Right atrium auricular region (tissue), 2 donors: ENCODE measurements around the gene LMCD1. TPM values are rescaled to one million over a fixed set of nuclear protein-coding genes. Genes with fewer than 3 reads are reported as not detected.

Experiments
- DNase-seq: peaks from one replicate; pipeline ENCODE4 v3.0.0-alpha.2; 2019; ENCODE audit warnings: low spot score
- H3K27ac ChIP-seq, 2 donors: fragments of 200-600 bp; sonication (generic); 1 replicate in 1 of 2; 2 replicates in 1 of 2; pipeline ENCODE4 v1.5.1; 2016 to 2019
- H3K27me3 ChIP-seq, 2 donors: fragments of 200-600 bp; sonication (generic); one replicate each; pipeline versions ENCODE4 v1.5.1 to v1.6.0; 2017 to 2019
- H3K36me3 ChIP-seq: fragments of 200-600 bp; sonication (generic); one replicate; pipeline ENCODE4 v1.5.1; 2016
- H3K4me1 ChIP-seq, 2 donors: fragments of 200-600 bp; sonication (generic); one replicate each; pipeline versions ENCODE4 v1.5.1 to v1.6.0; 2017 to 2019
- H3K4me3 ChIP-seq, 2 donors: fragments of 200-600 bp; sonication (generic); 1 replicate in 1 of 2; 2 replicates in 1 of 2; pipeline ENCODE4 v1.5.1; 2017 to 2019; ENCODE audit warnings: mild to moderate bottlenecking in 1 of 2, moderate library complexity in 1 of 2
- H3K9me3 ChIP-seq, 2 donors: fragments of 200-600 bp; sonication (generic); one replicate each; pipeline ENCODE4 v1.5.1; 2019
- total RNA-seq, 2 donors: library from RNA; depleted of rRNA; stranded (reverse); fragments of >200 nt; gene quantifications; one replicate each; pipeline ENCODE4 v1.1.0, GENCODE V29; 2016
- TF ChIP-seq, protein P1 (sequence below), 2 donors: fragments of 200-600 bp; sonication (generic); IDR thresholded peaks; one replicate each; pipeline ENCODE4 v1.5.1; 2019; ENCODE audit warnings: antibody characterized with exemption in 2 of 2

LMCD1 gene
- total RNA-seq, 2 donors from 2014 or later, result 73.5 to 79.0 TPM

DNA sequence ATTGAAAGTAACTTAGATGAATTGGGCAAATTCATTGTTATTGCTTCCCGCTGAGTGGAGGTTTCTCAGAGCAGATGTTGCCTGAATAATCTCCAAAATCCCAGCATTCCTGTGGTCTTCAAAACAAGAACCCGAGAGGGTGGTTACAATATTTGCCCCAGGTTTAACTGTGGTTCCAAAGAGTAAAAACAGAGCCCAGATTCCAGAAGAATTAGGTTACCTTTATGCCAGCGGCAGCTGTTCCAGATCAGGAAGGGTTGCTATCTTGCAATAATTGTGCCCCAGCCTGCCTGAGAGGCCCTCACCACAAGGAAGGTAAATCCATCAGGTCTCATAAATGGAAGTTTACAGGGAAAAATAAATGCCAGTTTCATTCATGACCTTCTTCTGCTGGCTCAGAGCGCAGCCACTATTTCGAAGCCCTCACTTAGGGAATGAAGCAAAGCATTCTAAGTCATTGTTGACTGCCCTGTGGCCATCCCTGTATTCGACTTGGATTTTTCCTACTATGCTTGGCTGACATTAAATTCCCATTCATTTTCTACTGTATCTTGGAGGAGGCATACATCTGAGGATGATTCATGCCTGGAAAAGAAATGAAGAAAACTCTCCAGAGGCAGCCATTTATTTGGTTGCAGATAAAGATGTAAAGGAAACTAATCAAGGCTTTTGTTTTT lies 88.4 kb downstream of the LMCD1 start:
- Histone ChIP-seq H3K4me3 (no peak overlapping the region), H3K4me1 (peaks cover 0 to 14% of the 10 kb centered on the region in 2 donors), H3K27me3 (no peaks in the 10 kb centered on the region), H3K9me3 (no peaks in the 10 kb centered on the region), H3K36me3 (no peaks in the 10 kb centered on the region), H3K27ac (no peak overlapping the region)
- DNase-seq, result no peak
- TF ChIP-seq, protein P1, sequence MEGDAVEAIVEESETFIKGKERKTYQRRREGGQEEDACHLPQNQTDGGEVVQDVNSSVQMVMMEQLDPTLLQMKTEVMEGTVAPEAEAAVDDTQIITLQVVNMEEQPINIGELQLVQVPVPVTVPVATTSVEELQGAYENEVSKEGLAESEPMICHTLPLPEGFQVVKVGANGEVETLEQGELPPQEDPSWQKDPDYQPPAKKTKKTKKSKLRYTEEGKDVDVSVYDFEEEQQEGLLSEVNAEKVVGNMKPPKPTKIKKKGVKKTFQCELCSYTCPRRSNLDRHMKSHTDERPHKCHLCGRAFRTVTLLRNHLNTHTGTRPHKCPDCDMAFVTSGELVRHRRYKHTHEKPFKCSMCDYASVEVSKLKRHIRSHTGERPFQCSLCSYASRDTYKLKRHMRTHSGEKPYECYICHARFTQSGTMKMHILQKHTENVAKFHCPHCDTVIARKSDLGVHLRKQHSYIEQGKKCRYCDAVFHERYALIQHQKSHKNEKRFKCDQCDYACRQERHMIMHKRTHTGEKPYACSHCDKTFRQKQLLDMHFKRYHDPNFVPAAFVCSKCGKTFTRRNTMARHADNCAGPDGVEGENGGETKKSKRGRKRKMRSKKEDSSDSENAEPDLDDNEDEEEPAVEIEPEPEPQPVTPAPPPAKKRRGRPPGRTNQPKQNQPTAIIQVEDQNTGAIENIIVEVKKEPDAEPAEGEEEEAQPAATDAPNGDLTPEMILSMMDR (IDR thresholded peaks at IDR 0.05), result no peak

DNA sequence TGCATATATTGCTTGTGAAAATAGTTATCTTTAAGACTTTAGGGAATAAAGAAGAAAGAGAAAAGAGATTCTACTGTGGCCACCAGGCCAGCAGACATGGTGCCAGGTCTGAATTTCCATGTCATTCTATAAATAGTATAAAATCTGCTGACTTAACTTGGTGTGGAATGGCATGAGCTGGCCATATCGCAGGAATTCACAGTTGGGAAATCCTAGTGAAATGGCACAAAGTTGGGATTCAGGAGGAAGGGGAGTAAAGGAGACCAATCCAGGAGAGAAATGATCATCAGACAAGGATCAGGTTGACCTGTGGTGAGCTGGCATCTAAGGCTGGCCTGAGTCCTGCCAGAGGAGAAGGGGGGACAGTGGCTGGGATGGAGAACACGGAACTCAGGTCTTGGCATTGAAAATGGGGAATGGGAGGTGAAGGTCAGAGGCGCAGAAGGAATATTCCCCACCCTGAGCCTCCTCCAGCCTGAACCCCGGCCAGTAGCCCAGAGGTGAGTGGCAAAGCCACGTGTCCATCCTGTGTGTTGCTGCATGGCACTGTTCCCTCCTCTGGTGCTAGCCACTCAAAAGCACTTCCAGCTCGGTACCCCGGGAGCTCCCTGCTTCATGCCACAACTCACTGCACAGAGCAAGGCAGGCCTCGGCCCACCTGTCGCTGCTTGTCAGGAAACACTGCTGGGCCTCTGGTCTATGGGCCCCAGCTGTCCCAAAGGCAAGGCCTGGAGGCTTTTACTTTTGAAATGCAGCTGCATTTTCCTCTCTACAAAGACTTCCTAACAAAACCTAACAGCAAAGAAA lies 91.6 kb downstream of the LMCD1 start:
- H3K4me1 ChIP-seq, result peaks cover 0 to 30% of the 10 kb centered on the region in 2 donors

DNA sequence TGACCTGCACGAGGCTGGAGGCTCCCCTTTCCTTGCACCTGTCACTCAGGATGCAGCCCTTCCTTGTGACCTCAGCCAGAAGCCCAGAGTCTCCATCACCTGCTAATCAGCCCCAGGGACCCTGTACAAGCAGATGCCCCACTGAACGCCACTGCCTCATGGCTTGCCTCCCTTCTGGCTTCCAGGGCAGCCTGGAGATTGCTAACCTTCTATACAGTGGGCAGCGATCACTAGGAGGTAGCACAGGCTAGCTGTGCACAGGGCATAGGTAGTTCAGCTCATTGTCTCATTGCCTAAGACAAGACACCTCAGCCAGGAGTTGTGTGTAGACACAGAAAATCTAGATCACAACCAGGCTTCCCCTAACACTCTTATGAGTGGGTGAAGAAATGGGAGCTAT lies 93.6 kb downstream of the LMCD1 start:
- Histone ChIP-seq H3K4me1 (peaks cover 0 to 26% of the 10 kb centered on the region in 2 donors), H3K36me3 (no peaks in the 10 kb centered on the region), H3K9me3 (no peaks in the 10 kb centered on the region), H3K27ac (no peak overlapping the region), H3K27me3 (no peaks in the 10 kb centered on the region), H3K4me3 (no peak overlapping the region)
- DNase-seq, result no peak
- TF ChIP-seq, protein P1 (IDR thresholded peaks at IDR 0.05), result no peak

More for the DNA sequence above, 91.6 kb downstream of the LMCD1 start:
- H3K27me3 ChIP-seq, result no peaks in the 10 kb centered on the region
- TF ChIP-seq, protein P1 (IDR thresholded peaks at IDR 0.05), result no peak
- DNase-seq, result no peak
- peak overlapping the region in 1 of 2 donors; percentile 32 for H3K27ac ChIP-seq
- no peaks in the 10 kb centered on the region for H3K36me3 ChIP-seq
- no peaks in the 10 kb centered on the region for H3K9me3 ChIP-seq
- no peak overlapping the region for H3K4me3 ChIP-seq

DNA sequence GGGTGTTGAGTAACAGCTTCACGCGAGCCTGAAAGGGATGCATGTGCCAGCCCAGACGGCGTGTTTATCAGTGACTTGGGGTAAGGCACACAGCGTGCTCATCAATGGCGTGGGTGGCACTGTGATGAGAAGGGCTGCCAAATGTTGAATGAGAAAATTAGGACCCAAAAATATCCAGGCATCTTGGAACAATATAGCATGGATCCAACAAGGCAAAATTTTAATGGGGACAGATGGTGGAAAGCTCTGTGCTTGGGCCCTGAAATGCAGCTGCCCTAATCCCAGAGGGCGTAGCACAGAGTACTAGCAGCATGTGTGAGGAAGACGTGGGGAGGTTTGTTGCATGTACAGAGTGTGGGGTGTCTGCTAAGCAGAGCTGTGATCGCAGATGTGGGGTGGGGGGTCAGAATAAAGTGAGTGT lies 94.1 kb downstream of the LMCD1 start:
- Histone ChIP-seq H3K36me3 (no peaks in the 10 kb centered on the region), H3K4me3 (no peak overlapping the region), H3K9me3 (no peaks in the 10 kb centered on the region), H3K27me3 (no peaks in the 10 kb centered on the region), H3K27ac (no peak overlapping the region), H3K4me1 (peaks cover 0 to 25% of the 10 kb centered on the region in 2 donors)
- no peak for DNase-seq
- TF ChIP-seq, protein P1 (IDR thresholded peaks at IDR 0.05), result no peak

DNA sequence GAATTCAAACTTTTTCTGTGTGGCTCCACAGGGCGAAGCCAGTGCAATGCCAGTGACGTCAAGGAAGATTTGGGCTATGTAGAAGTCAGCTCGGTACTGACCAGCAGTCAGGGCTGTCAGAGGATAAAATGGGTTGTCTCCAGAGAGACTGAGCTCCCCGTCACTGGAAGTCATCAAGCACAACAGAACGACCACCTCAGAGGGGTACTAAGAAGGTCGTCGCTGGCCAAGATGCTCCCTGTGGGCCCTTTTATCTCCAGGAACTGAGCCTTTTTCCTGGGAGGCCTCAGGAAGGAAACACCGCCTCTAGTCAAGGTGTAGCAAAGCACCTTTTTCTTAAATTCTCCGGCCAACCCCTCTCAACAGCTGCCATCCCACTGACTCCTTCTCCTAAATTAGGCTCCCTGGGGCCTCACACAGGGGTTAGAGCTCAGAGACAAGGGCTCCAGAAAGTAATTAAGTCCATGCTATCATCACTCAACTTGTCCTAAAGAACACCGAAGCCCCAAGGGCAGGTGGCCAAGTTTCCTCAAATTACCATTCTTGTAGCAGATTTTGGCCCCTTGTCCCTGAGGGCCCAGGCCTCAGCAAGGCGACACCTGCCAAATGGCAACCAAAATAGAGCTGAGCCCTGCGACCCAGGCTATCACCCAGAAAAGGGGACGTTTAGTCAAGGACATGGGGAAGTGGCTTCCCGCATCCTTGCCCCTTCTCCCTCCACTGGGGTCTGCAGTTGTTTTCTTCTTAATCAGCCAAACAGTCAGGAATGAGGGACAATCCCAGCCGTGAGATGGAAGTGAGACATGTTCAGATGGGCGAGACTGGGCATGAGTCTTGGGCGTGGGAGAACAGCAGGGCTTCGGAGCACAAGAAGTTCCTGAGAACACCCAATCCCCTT lies 94.9 kb downstream of the LMCD1 start:
- no peaks in the 10 kb centered on the region for H3K36me3 ChIP-seq
- no peak overlapping the region for H3K4me3 ChIP-seq
- H3K27me3 ChIP-seq, result no peaks in the 10 kb centered on the region
- DNase-seq, result no peak
- TF ChIP-seq, protein P1 (IDR thresholded peaks at IDR 0.05), result no peak
- H3K27ac ChIP-seq, result peak overlapping the region in 1 of 2 donors; percentile 29
- peaks cover 0 to 25% of the 10 kb centered on the region in 2 donors for H3K4me1 ChIP-seq
- no peaks in the 10 kb centered on the region for H3K9me3 ChIP-seq
